Urinary bladder (tissue), 4 donors: ENCODE measurements around the gene FADS3. TPM values are rescaled to one million over a fixed set of nuclear protein-coding genes. Genes with fewer than 3 reads are reported as not detected.

Source experiments
- DNase-seq: peaks from one replicate; pipeline ENCODE4 v3.0.0-alpha.2; 2015; ENCODE audit errors: extremely low spot score
- H3K27ac ChIP-seq: one replicate; pipeline ENCODE4 v1.5.1; 2013; ENCODE audit warnings: low read depth, mild to moderate bottlenecking, moderate library complexity
- H3K36me3 ChIP-seq: one replicate; pipeline ENCODE4 v1.6.1; 2013; ENCODE audit warnings: mild to moderate bottlenecking, moderate library complexity; ENCODE audit not compliant: insufficient read depth
- H3K4me1 ChIP-seq: one replicate; pipeline ENCODE4 v1.6.1; 2013; ENCODE audit warnings: mild to moderate bottlenecking, moderate library complexity; ENCODE audit not compliant: insufficient read depth
- H3K4me3 ChIP-seq: one replicate; pipeline ENCODE4 v1.5.1; 2013; ENCODE audit warnings: low read depth, low read length
- WGBS: extraction: QIAGEN DNeasy Blood & Tissue Kit; methylation state at CpG from one replicate; pipeline ENCODE4 v1.1.7; 2013; 5-methylcytosine and 5-hydroxymethylcytosine counted together
- polyA plus RNA-seq: library from polyadenylated mRNA; stranded (reverse); fragments of 200-250 nt; gene quantifications from one replicate; pipeline ENCODE4 v1.2.3, GENCODE V29; 2013
- total RNA-seq: library from RNA; depleted of rRNA; stranded (reverse); fragments of >200 nt; gene quantifications from one replicate; pipeline ENCODE4 v1.2.3, GENCODE V29; 2014
- donor health status: healthy with polysubstance abuse.
- donor health status: healthy.

Gene FADS3
- total and polyA plus RNA-seq, 2 donors = 17.8 to 43.5 TPM

DNA sequence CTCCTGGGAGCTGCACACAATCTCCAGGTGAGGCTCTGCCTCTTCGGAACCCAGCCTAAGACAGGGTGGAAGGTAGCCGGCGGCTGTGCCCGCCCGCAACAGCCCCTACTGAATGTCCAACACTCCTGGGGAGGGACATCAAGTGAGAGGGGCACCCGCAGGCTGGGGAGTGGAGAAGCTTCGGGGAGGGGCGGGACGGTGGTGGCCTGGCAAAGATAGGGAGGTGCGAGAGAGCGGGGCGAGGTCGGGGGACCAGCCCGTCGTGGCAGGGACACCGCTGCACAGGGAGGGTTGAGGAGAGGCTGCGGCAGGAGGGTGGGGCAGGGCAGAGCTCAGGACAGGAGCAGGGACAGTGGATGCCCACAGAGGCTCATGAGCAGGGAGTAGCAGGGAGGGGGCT, 8.9 kb upstream of the FADS3 start:
- Histone ChIP-seq H3K36me3 (no peaks in the 10 kb centered on the region), H3K4me3 (no peak overlapping the region), H3K27ac (no peak overlapping the region), H3K4me1 (no peaks in the 10 kb centered on the region)
- no peak for DNase-seq
- 88% methylated on average over 17 of the region's 17 CpGs for WGBS

DNA sequence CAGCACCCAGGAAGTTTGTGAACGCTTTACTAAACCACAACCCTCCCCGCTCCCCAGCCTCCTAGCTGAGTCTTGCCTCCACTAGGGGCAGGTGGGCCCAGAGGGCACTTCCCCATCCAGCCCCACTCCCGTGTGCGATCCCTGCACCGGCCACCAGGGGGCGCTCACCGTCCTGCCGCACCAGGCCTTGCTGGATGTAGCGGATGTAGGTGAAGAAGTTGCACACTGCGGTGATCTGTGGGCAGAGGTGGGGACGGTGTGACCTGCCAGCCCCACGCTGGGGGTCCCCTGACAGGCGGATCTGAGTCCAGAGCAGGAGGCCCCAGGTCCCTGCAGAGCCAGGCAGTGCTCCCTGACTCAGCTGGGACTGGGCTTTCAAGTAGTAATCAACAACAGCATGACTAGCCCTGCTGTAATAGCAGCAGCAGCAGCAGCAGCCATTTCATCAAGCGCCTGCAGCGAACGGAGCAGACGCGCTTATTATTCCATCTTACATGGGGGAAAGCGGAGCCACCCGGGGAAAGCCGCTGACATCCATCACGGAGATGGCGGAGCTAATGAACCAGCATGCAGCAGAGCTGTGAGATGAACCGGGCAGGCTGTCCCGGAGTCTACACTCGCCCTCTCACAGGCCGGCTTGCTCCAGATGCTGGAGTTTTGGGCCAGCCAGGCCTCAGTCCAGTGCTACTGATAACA, 7.9 kb upstream of the FADS3 start:
- DNase-seq = no peak
- no peak overlapping the region for H3K4me3 ChIP-seq
- no peak overlapping the region for H3K27ac ChIP-seq
- H3K4me1 ChIP-seq = no peaks in the 10 kb centered on the region
- H3K36me3 ChIP-seq = no peaks in the 10 kb centered on the region
- 42% methylated on average over 27 of the region's 27 CpGs for WGBS

DNA sequence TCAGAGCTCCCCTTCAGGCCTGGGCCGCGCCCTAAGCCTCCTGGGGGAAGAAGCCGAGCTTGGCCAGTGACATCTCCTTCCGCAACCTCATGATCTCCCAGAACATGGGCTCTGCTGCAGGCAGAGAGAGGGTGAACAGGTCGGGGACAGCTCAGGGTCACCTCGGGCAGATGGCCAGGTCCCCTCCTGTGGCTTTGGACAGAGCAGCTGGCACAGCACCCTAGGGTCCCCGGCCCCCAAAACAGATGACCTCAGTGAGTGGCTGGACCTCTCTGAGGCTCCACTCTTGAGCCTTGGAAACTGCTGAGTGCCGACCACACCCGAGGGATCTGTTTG, 6.9 kb upstream of the FADS3 start:
- 82% methylated on average over 9 of the region's 9 CpGs for WGBS
- Histone ChIP-seq H3K27ac (no peak overlapping the region), H3K4me3 (no peak overlapping the region), H3K36me3 (no peaks in the 10 kb centered on the region), H3K4me1 (no peaks in the 10 kb centered on the region)
- DNase-seq = no peak

DNA sequence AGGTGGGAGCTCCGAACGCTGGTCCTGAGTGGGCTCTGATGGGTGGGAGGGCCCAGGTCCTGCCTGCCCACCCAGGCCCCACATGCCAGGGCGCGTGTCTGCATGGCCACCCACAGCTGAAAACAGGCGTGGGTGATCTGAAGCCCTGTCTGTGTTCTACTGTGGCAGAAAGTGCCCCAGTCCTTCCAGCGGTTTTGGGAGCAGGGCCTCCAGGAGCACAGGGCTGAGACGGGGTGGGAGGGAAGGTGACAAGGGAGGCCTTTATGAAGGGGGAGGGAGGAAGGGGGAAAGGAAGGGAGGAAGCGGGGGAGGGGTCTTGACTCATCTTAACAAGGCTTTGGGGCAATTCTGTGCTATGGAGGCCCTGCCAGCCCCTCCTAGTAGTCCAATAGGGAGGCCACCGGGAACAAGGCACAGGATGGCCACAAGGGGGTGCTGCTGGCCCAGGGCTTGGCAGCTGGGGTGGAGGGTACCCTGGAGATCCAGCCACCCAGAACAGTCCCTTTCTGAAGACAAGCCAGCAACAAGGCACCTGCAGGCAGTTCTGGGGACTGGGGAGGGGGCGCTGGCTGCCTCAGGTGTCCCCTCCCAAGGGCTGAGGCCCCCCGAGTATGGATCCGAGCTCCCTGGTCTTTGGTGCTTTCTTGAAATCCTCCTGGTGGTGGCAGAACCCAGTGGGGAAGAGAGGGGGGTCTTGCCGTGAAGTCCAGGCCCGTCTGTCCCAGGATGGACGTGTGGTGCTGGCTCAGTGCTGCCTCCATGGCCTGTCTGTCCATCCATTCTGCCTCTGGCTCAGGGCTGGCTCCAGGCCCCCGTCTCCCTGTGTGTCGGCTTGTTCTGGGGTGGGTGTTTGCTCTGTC, 6.3 kb upstream of the FADS3 start:
- DNase-seq = no peak
- H3K27ac ChIP-seq = no peak overlapping the region
- 70% methylated on average over 17 of the region's 17 CpGs for WGBS

DNA sequence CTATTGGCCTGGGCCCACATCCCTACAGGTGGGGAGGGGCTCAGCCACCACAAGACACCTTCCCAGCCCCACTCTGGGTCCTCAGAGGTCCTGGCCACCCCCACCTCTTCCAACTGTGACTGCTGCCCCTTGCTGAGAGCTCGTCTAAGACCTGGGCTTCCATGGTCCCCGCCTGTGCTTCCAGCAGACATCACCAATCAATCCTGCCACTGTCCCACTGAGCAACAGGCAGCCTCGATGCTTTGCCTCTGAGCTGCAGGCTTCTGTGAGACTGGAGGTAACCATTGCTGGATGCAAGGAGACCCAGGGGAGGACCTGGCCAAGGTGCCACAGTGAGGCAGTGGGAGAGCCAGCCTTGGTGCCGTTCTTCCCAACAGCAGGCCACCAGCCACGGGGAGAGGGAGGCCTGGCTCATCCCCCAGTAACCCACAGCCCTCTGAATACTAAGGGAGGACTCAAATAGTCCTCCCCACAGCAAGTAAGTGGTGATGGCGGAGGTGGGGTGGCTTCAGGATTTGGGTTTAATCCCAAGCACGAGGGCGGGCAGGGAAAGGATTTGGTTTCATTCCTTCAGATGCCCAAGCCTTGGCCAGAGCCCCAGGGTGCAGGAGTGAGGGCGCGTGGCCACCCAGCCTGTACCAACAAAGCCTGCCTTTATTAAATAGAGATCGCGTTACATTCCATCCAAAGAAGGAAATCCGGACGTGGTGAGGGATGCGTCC, 5.5 kb upstream of the FADS3 start:
- no peaks in the 10 kb centered on the region for H3K36me3 ChIP-seq
- WGBS = 82% methylated on average over 15 of the region's 15 CpGs
- no peak overlapping the region for H3K27ac ChIP-seq

More for the DNA sequence above, 6.3 kb upstream of the FADS3 start:
- Histone ChIP-seq H3K4me3 (no peak overlapping the region), H3K36me3 (no peaks in the 10 kb centered on the region), H3K4me1 (no peaks in the 10 kb centered on the region)

DNA sequence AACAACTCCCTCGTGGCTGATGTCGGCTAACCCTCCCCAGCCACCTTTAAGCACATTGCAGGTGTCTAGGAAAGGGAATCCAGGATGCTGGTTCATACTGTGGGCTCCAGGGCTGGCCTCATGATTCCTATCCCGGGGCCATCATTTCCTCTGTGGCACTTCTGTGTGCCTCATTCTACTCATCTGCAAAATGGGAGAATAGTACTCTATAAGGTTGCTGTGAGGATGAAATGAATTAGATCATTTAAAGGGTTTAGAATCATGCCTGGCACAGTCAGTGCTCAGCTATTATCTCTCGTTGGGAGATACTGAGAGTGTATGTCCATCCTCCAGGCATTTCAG, 4.3 kb upstream of the FADS3 start:
- Histone ChIP-seq H3K4me3 (no peak overlapping the region), H3K4me1 (no peaks in the 10 kb centered on the region), H3K36me3 (no peaks in the 10 kb centered on the region), H3K27ac (no peak overlapping the region)
- 68% methylated on average over 4 of the region's 4 CpGs for WGBS
- DNase-seq = no peak

More for the DNA sequence above, 5.5 kb upstream of the FADS3 start:
- no peak overlapping the region for H3K4me3 ChIP-seq
- H3K4me1 ChIP-seq = no peaks in the 10 kb centered on the region
- no peak for DNase-seq

DNA sequence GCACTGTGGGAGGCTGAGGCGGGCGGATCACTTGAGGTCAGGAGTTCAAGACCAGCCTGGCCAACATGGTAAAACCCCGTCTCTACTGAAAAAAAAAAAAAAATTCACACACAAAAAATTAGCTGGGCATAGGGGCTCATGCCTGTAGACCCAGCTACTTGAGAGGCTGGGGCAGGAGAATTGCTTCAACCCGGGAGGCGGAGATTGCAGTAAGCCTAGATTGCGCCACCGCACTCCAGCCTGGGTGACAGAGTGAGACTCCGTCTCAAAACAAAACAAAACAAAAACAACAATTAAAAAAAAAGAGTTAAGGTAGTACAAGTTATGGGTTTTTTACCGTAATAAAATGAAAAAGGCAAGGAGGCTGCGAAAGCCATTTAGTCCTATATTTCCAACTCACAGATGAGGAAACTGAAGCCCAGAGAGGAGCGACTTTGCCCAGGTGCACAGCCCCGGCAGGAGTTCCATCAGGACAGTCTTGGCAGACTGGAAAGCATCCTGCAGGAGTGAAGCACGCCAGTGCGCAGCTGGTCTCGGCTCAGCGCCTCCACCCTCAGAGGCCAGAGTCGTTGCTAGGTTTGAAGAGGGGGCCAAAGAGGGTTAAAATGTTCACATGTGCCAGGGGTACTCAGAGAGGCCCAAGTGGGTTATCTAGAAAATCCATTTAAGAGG, 3.8 kb upstream of the FADS3 start:
- Histone ChIP-seq H3K27ac (no peak overlapping the region), H3K4me3 (no peak overlapping the region), H3K4me1 (no peaks in the 10 kb centered on the region), H3K36me3 (no peaks in the 10 kb centered on the region)
- WGBS = 80% methylated on average over 17 of the region's 17 CpGs
- no peak for DNase-seq

DNA sequence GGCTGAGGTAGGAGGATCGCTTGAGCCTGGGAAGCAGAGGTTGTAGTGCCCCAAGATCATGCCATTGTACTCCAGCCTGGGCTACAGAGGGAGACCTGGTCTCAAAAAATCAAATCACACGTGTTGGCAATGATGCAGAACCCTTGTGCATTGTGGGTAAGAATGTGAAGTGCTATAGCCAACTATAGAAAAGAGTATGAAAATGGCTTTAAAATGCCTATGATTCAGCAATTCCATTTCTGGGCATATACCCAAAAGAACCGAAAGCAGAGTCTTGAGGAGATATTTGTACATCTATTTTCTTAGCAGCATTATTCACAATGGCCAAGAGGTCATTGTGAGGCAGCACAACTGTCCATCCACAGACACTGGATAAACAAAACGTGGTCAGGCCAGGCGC, 2.6 kb upstream of the FADS3 start:
- Histone ChIP-seq H3K27ac (no peak overlapping the region), H3K36me3 (no peaks in the 10 kb centered on the region), H3K4me3 (no peak overlapping the region), H3K4me1 (no peaks in the 10 kb centered on the region)
- WGBS = 45% methylated on average over 5 of the region's 5 CpGs
- no peak for DNase-seq

DNA sequence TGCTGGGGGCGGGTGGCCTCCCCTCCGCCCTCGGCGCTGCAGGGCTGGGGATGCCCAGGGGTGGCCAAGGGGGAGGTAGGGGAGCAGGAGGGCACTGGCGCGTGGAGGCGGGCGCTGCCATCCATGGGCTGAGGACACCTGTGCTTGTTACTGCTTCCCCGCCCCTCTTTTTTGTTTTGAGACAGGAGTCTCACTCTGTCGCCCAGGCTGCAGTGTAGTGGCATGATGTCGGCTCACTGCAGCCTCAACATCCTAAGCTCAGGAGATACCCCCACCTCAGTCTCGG, 683 bp upstream of the FADS3 start:
- WGBS = 17% methylated on average over 12 of the region's 12 CpGs
- no peak for DNase-seq
- peak overlapping the region; percentile 68 for H3K4me3 ChIP-seq
- no peaks in the 10 kb centered on the region for H3K4me1 ChIP-seq
- no peaks in the 10 kb centered on the region for H3K36me3 ChIP-seq
- peak overlapping the region; percentile 44 for H3K27ac ChIP-seq

DNA sequence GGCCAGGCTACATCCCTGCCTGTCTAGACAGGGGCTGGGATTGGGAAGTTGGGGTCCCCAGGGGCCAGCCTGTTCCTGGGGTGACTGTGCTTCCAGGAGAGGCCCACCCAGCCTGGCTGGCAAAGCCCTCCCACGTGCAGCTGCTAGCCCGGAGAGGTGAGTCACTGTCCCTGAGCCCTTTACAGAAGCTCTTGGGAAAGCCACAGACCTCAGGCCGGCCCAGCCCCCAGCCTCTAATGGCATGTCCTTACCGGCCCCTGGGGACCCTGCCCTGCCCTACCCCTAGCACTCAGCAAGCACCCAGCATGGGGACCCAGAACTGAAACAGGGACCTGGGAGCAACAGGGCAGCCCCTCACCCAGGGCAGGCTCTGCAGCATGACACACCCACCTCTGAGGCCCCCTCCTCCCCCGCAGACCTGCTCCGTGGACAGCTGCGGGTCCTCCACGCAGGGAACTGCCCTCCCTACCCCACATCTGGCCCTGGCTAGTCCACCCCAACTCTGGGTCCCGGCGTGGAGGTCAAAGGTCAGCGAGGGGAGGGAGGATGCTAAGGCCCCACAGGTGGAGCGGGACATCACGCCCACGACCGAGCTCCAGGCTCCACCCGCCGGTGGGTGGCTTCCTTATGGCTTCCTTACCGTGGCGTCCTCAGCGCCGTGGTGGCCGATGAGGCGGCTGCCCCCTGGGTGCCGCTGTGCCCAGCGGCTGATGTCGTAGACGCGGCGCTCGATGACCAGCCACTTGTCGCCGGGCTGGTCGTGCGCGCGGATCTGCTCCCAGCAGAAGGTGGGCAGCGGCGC, 615 bp downstream of the FADS3 start:
- Histone ChIP-seq H3K4me1 (no peaks in the 10 kb centered on the region), H3K36me3 (no peaks in the 10 kb centered on the region), H3K4me3 (peak overlapping the region; percentile 68), H3K27ac (peak overlapping the region; percentile 68)
- no peak for DNase-seq
- WGBS = 1% methylated on average over 38 of the region's 38 CpGs

DNA sequence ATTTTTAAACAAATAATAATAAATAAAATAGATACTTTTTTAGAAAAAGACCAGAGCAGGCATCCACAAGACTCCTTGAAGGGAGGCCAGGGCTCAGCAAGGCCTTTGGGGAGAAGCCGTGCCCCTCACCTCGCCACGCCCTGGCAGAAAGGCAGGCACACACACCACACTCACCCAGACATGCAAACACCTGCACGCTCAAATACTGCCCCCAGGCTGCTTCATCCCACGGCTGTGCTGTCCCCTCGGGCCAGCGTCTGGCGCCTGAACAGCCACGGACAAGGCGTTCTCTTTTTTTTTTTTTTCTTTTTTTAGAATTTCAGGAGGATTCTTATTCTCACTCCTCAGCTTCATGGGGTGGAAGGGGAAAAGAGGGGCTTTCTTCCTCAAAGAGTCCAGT, 1.5 kb downstream of the FADS3 start:
- WGBS = 91% methylated on average over 10 of the region's 10 CpGs
- Histone ChIP-seq H3K36me3 (no peaks in the 10 kb centered on the region), H3K4me1 (no peaks in the 10 kb centered on the region), H3K4me3 (no peak overlapping the region), H3K27ac (no peak overlapping the region)
- no peak for DNase-seq

DNA sequence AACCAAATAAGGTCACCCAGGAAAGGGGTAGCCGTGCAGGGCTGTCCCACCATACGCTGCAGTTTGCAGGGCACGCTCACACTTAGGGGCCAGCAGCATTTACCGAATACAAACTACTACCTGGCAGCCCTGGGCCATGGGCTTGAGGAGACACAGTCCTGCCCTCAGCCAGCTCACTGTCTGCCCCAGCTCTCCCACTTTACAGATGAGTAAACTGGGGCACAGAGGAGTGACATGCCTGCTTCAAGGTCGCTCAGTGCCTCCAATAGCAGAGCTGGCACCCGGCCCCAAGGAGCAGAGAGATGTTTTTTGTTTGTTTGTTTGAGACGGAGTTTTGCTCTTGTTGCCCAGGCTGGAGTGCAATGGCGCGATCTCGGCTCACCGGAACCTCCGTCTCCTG, 2.8 kb downstream of the FADS3 start:
- H3K4me1 ChIP-seq = no peaks in the 10 kb centered on the region
- DNase-seq = no peak
- H3K27ac ChIP-seq = no peak overlapping the region
- no peak overlapping the region for H3K4me3 ChIP-seq
- WGBS = 95% methylated on average over 12 of the region's 12 CpGs
- H3K36me3 ChIP-seq = no peaks in the 10 kb centered on the region

DNA sequence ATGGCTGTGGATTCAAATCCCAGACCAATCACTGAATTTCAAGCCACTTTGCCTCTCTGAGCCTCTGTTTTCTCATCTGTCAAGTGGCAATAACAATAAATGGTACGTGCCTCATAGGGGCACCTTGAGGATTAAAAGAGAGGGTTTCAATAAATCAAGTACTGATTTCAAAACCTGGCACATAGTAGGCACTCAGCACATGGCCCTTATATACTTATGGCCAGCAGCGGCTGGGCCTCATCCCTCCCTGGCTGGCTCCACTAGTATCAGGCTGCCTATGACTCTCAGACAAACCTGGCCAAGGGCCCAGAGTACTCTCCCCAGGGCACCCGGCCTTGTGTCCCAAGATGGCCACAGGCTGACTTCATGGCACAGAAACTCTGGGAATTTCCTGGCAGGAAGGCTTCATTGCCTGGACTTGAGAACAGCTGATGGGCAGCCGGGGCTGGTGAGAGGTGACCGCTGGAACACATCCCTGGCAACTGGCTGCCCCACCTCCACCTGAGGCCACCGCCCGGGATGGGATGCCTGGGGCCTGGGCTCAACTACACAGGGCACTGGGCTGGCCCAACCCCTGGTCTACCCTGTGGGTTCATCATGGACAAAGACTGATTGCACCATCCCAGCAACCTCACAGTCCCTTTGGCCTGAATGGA, 3.4 kb downstream of the FADS3 start:
- WGBS = 52% methylated on average over 7 of the region's 7 CpGs
- H3K4me1 ChIP-seq = no peaks in the 10 kb centered on the region
- DNase-seq = no peak
- no peak overlapping the region for H3K4me3 ChIP-seq
- no peak overlapping the region for H3K27ac ChIP-seq
- H3K36me3 ChIP-seq = no peaks in the 10 kb centered on the region
